HG03442 (cell line): Measurements from ENCODE around the gene METTL22.
"Not testable (repeated sequence)": the region's sequence is repeated elsewhere in the genome, so short reads cannot be mapped to it uniquely, and the experiment has no call there.

Experiments
- ATAC-seq: cut with Tn5 transposase; IDR thresholded peaks from one replicate; pipeline ENCODE4 v1.9.1; 2021; ENCODE audit warnings: mild to moderate bottlenecking, moderate library complexity; ENCODE audit not compliant: unreplicated experiment

METTL22 gene

GRCh38 chr16:8631373-8631772, 9.9 kb downstream of the METTL22 start:
- no peak for ATAC-seq

- ATAC-seq, result no peak
Observed at GRCh38 chr16:8631818-8632465, 10.4 kb downstream of the METTL22 start.

GRCh38 chr16:8632675-8633182, 11.2 kb downstream of the METTL22 start:
- ATAC-seq, result no peak

GRCh38 chr16:8634991-8635736, 13.7 kb downstream of the METTL22 start:
- ATAC-seq, result no peak

GRCh38 chr16:8639694-8640093, 18.2 kb downstream of the METTL22 start:
- no peak for ATAC-seq

GRCh38 chr16:8641671-8642070, 20.2 kb downstream of the METTL22 start:
- no peak for ATAC-seq

- ATAC-seq, result no peak
Observed at GRCh38 chr16:8642146-8642545, 20.6 kb downstream of the METTL22 start.

- ATAC-seq, result no peak
Observed at GRCh38 chr16:8644211-8645140, 23.0 kb downstream of the METTL22 start.

- no peak for ATAC-seq
Observed at GRCh38 chr16:8645141-8645521, 23.6 kb downstream of the METTL22 start.

GRCh38 chr16:8645831-8646230, 24.3 kb downstream of the METTL22 start:
- ATAC-seq, result no peak

GRCh38 chr16:8646326-8647053, 25.0 kb downstream of the METTL22 start:
- ATAC-seq, result no peak

- ATAC-seq, result no peak
Observed at GRCh38 chr16:8647721-8648318, 26.3 kb downstream of the METTL22 start.

GRCh38 chr16:8648877-8649276, 27.4 kb downstream of the METTL22 start:
- no peak for ATAC-seq

- ATAC-seq, result no peak
Observed at GRCh38 chr16:8649829-8650554, 28.5 kb downstream of the METTL22 start.

- not testable (repeated sequence) for ATAC-seq
Observed at GRCh38 chr16:8651958-8652357, 30.5 kb downstream of the METTL22 start.

GRCh38 chr16:8655184-8655717, 33.8 kb downstream of the METTL22 start:
- peak; percentile 71 for ATAC-seq

- ATAC-seq, result no peak
Observed at GRCh38 chr16:8656376-8656775, 34.9 kb downstream of the METTL22 start.

GRCh38 chr16:8660841-8661301, 39.4 kb downstream of the METTL22 start:
- peak; percentile 64 for ATAC-seq

- no peak for ATAC-seq
Observed at GRCh38 chr16:8661703-8662102, 40.2 kb downstream of the METTL22 start.
